Trophoblast cell (in vitro differentiated cells and primary cell): ENCODE measurements around the gene MVD.

Source experiments
- DNase-seq, 2 donors: peaks; one replicate each; pipeline ENCODE4 v3.0.0-alpha.2; 2016
- H2AFZ ChIP-seq: 2 replicates; pipeline ENCODE4 v1.6.1; 2013; ENCODE audit warnings: low read length, moderate library complexity, mild to moderate bottlenecking; ENCODE audit not compliant: insufficient read depth, poor library complexity
- H2AK5ac ChIP-seq: 2 replicates; pipeline ENCODE4 v1.6.1; 2013; ENCODE audit warnings: mild to moderate bottlenecking, low read length
- H2BK120ac ChIP-seq: 2 replicates; pipeline ENCODE4 v1.6.1; 2013; ENCODE audit warnings: low read length, mild to moderate bottlenecking, moderate library complexity; ENCODE audit not compliant: insufficient read depth, poor library complexity
- H2BK12ac ChIP-seq: 2 replicates; pipeline ENCODE4 v1.6.1; 2013; ENCODE audit warnings: mild to moderate bottlenecking, low read length, moderate library complexity
- H2BK5ac ChIP-seq: 2 replicates; pipeline ENCODE4 v1.6.1; 2013; ENCODE audit warnings: low read length, low read depth, moderate library complexity, mild to moderate bottlenecking; ENCODE audit not compliant: poor library complexity
- H3K14ac ChIP-seq: 2 replicates; pipeline ENCODE4 v1.6.1; 2013; ENCODE audit warnings: mild to moderate bottlenecking, low read length
- H3K18ac ChIP-seq: 2 replicates; pipeline ENCODE4 v1.6.1; 2013; ENCODE audit warnings: mild to moderate bottlenecking, low read length
- H3K23ac ChIP-seq: 2 replicates; pipeline ENCODE4 v1.6.1; 2013; ENCODE audit warnings: low read length
- H3K27ac ChIP-seq: 2 replicates; pipeline ENCODE4 v1.5.1; 2013; ENCODE audit warnings: low read depth, mild to moderate bottlenecking, inconsistent platforms, low read length, moderate library complexity
- H3K27me3 ChIP-seq: 2 replicates; pipeline ENCODE4 v1.6.1; 2013; ENCODE audit warnings: inconsistent platforms, mild to moderate bottlenecking, low read length, moderate library complexity; ENCODE audit not compliant: insufficient read depth
- H3K36me3 ChIP-seq, 2 experiments: 1 replicate in 1 of 2; 2 replicates in 1 of 2; pipeline ENCODE4 v1.6.1; 2013; ENCODE audit warnings: low read length in 2 of 2, mild to moderate bottlenecking in 2 of 2, moderate library complexity in 1 of 2; ENCODE audit not compliant: insufficient read depth in 2 of 2, control insufficient read depth in 1 of 2
- H3K4ac ChIP-seq: 2 replicates; pipeline ENCODE4 v1.6.1; 2013; ENCODE audit warnings: low read depth, mild to moderate bottlenecking, low read length, moderate library complexity
- H3K4me1 ChIP-seq, 2 experiments: 1 replicate in 1 of 2; 2 replicates in 1 of 2; pipeline ENCODE4 v1.6.1; 2013; ENCODE audit warnings: low read length in 2 of 2, mild to moderate bottlenecking in 2 of 2, moderate library complexity in 1 of 2; ENCODE audit not compliant: insufficient read depth in 2 of 2, control insufficient read depth in 1 of 2
- H3K4me2 ChIP-seq: 2 replicates; pipeline ENCODE4 v1.6.1; 2013; ENCODE audit warnings: inconsistent platforms, mild to moderate bottlenecking, low read length, moderate library complexity
- H3K4me3 ChIP-seq: 2 replicates; pipeline ENCODE4 v1.5.1; 2013; ENCODE audit warnings: mild to moderate bottlenecking, low read depth, low read length, inconsistent platforms
- H3K79me1 ChIP-seq: one replicate; pipeline ENCODE4 v1.6.1; 2013; ENCODE audit warnings: low read length
- H3K79me2 ChIP-seq: 2 replicates; pipeline ENCODE4 v1.6.1; 2013; ENCODE audit warnings: low read length, mild to moderate bottlenecking; ENCODE audit not compliant: control insufficient read depth, insufficient read depth, poor library complexity
- H3K9ac ChIP-seq: 2 replicates; pipeline ENCODE4 v1.6.1; 2013; ENCODE audit warnings: mild to moderate bottlenecking, low read length
- H3K9me3 ChIP-seq: 2 replicates; pipeline ENCODE4 v1.6.1; 2013; ENCODE audit warnings: low read depth, mild to moderate bottlenecking, control low read depth, inconsistent platforms, low read length; ENCODE audit not compliant: insufficient read depth
- H4K12ac ChIP-seq: 2 replicates; pipeline ENCODE4 v1.6.1; 2013; ENCODE audit warnings: low read depth, mild to moderate bottlenecking, low read length, moderate library complexity
- H4K8ac ChIP-seq: 2 replicates; pipeline ENCODE4 v1.6.1; 2013; ENCODE audit warnings: low read depth, mild to moderate bottlenecking, low read length, moderate library complexity
- H4K91ac ChIP-seq: one replicate; pipeline ENCODE4 v1.6.1; 2013; ENCODE audit warnings: low read depth, mild to moderate bottlenecking, low read length, moderate library complexity
- WGBS: extraction: QIAGEN DNeasy Blood & Tissue Kit; methylation state at CpG from one replicate; pipeline ENCODE4 v1.1.7; 2013; ENCODE audit warnings: missing lambda C conversion rate; ENCODE audit not compliant: insufficient read length, insufficient coverage; ENCODE audit errors: extremely low coverage; 5-methylcytosine and 5-hydroxymethylcytosine counted together

Gene MVD

GRCh38 chr16:88654363-88655052 is 8.4 kb downstream of the MVD start:
- Histone ChIP-seq H3K36me3 (peaks cover 79 to 80% of the 10 kb centered on the region in 2 experiments), H3K18ac (no peak overlapping the region), H4K91ac (no peak overlapping the region), H3K9ac (no peak overlapping the region), H2AFZ (no peak overlapping the region), H3K27ac (no peak overlapping the region), H3K4ac (no peak overlapping the region), H3K79me2 (peaks cover 14% of the 10 kb centered on the region), H4K8ac (no peak overlapping the region), H3K23ac (no peak overlapping the region), H3K4me3 (no peak overlapping the region), H2BK5ac (no peak overlapping the region), H2BK12ac (no peak overlapping the region), H2AK5ac (no peak overlapping the region), H3K79me1 (peaks cover 10% of the 10 kb centered on the region), H3K4me2 (no peak overlapping the region), H2BK120ac (no peak overlapping the region), H3K14ac (no peak overlapping the region), H4K12ac (no peak overlapping the region), H3K4me1 (peaks cover 13 to 16% of the 10 kb centered on the region in 2 experiments), H3K9me3 (peaks cover 5% of the 10 kb centered on the region), H3K27me3 (no peaks in the 10 kb centered on the region)
- no peak for DNase-seq
- WGBS = no CpG with 5 or more reads among the region's 28 CpGs

GRCh38 chr16:88653596-88654362 is 9.1 kb downstream of the MVD start:
- Histone ChIP-seq H3K36me3 (peaks cover 77% of the 10 kb centered on the region in 2 experiments), H3K23ac (no peak overlapping the region), H3K4me2 (no peak overlapping the region), H3K27ac (no peak overlapping the region), H3K14ac (no peak overlapping the region), H2AK5ac (no peak overlapping the region), H3K4me3 (no peak overlapping the region), H2BK120ac (no peak overlapping the region), H3K9ac (no peak overlapping the region), H3K79me2 (peaks cover 11% of the 10 kb centered on the region), H3K9me3 (peaks cover 5% of the 10 kb centered on the region), H2AFZ (no peak overlapping the region), H2BK5ac (no peak overlapping the region), H3K27me3 (no peaks in the 10 kb centered on the region), H2BK12ac (no peak overlapping the region), H4K8ac (no peak overlapping the region), H3K4me1 (peaks cover 15 to 16% of the 10 kb centered on the region in 2 experiments), H3K18ac (no peak overlapping the region), H4K12ac (no peak overlapping the region), H3K79me1 (peaks cover 10% of the 10 kb centered on the region), H4K91ac (no peak overlapping the region), H3K4ac (no peak overlapping the region)
- no peak for DNase-seq
- WGBS = no CpG with 5 or more reads among the region's 32 CpGs

- no CpG with 5 or more reads among the region's 13 CpGs for WGBS
- H2BK120ac ChIP-seq = no peak overlapping the region
Observed at GRCh38 chr16:88653101-88653500, 9.8 kb downstream of the MVD start.

GRCh38 chr16:88652762-88653063 is 10.2 kb downstream of the MVD start:
- DNase-seq = no peak
- no peak overlapping the region for H4K12ac ChIP-seq
- peaks cover 10% of the 10 kb centered on the region for H3K79me1 ChIP-seq
- no peak overlapping the region for H2BK120ac ChIP-seq
- no peak overlapping the region for H3K18ac ChIP-seq
- H3K9ac ChIP-seq = no peak overlapping the region
- H2BK5ac ChIP-seq = no peak overlapping the region
- no peak overlapping the region for H2BK12ac ChIP-seq
- H3K4me3 ChIP-seq = no peak overlapping the region
- H3K4me2 ChIP-seq = no peak overlapping the region
- H3K79me2 ChIP-seq = peaks cover 11% of the 10 kb centered on the region
- H3K23ac ChIP-seq = no peak overlapping the region
- H4K8ac ChIP-seq = no peak overlapping the region
- H2AK5ac ChIP-seq = no peak overlapping the region
- H3K36me3 ChIP-seq = peaks cover 67 to 68% of the 10 kb centered on the region in 2 experiments
- no peaks in the 10 kb centered on the region for H3K27me3 ChIP-seq
- H3K9me3 ChIP-seq = peaks cover 5% of the 10 kb centered on the region
- no peak overlapping the region for H3K4ac ChIP-seq
- H3K4me1 ChIP-seq = peaks cover 15 to 16% of the 10 kb centered on the region in 2 experiments
- no peak overlapping the region for H3K14ac ChIP-seq
- no peak overlapping the region for H2AFZ ChIP-seq
- WGBS = no CpG with 5 or more reads among the region's 8 CpGs
- H4K91ac ChIP-seq = no peak overlapping the region
- no peak overlapping the region for H3K27ac ChIP-seq

More at GRCh38 chr16:88653101-88653500, 9.8 kb downstream of the MVD start:
- H3K9ac ChIP-seq = no peak overlapping the region
- no peak overlapping the region for H2BK5ac ChIP-seq
- no peak overlapping the region for H3K4me2 ChIP-seq
- H2AFZ ChIP-seq = no peak overlapping the region
- peaks cover 10% of the 10 kb centered on the region for H3K79me1 ChIP-seq
- H3K4ac ChIP-seq = no peak overlapping the region
- peaks cover 11% of the 10 kb centered on the region for H3K79me2 ChIP-seq
- H3K27me3 ChIP-seq = no peaks in the 10 kb centered on the region
- no peak overlapping the region for H3K4me3 ChIP-seq
- H2BK12ac ChIP-seq = no peak overlapping the region
- peaks cover 15 to 16% of the 10 kb centered on the region in 2 experiments for H3K4me1 ChIP-seq
- peaks cover 71 to 72% of the 10 kb centered on the region in 2 experiments for H3K36me3 ChIP-seq
- H4K8ac ChIP-seq = no peak overlapping the region
- no peak overlapping the region for H3K18ac ChIP-seq
- no peak overlapping the region for H3K27ac ChIP-seq
- H4K91ac ChIP-seq = no peak overlapping the region
- no peak overlapping the region for H4K12ac ChIP-seq
- no peak overlapping the region for H3K14ac ChIP-seq
- no peak overlapping the region for H3K23ac ChIP-seq
- DNase-seq = no peak
- peaks cover 5% of the 10 kb centered on the region for H3K9me3 ChIP-seq
- H2AK5ac ChIP-seq = no peak overlapping the region
